Large intestine (tissue), 3 donors: ENCODE measurements around the gene ICAM4. TPM values are rescaled to one million over a fixed set of nuclear protein-coding genes. Genes with fewer than 3 reads are reported as not detected.

ENCODE experiments used
- DNase-seq, 2 donors: peaks; one replicate each; pipeline versions ENCODE4 v3.0.0 to v3.0.0-alpha.2; 2013
- H3K27ac ChIP-seq: one replicate; pipeline ENCODE4 v1.5.1; 2013; ENCODE audit warnings: low read length
- H3K27me3 ChIP-seq: 2 replicates; pipeline ENCODE4 v1.6.1; 2013; ENCODE audit warnings: low read length; ENCODE audit not compliant: control insufficient read depth, insufficient read depth
- H3K36me3 ChIP-seq: 2 replicates; pipeline ENCODE4 v1.6.1; 2013; ENCODE audit warnings: low read length; ENCODE audit not compliant: control insufficient read depth, insufficient read depth
- H3K4me1 ChIP-seq: one replicate; pipeline ENCODE4 v1.6.1; 2013; ENCODE audit warnings: low read length; ENCODE audit not compliant: control insufficient read depth, insufficient read depth
- H3K4me3 ChIP-seq: one replicate; pipeline ENCODE4 v1.5.1; 2013; ENCODE audit warnings: low read length
- H3K9me3 ChIP-seq: one replicate; pipeline ENCODE4 v1.6.1; 2013; ENCODE audit warnings: mild to moderate bottlenecking, low read depth, low read length, moderate library complexity; ENCODE audit not compliant: control insufficient read depth
- WGBS: methylation state at CpG from one replicate; pipeline ENCODE4 v1.1.5; 2013; ENCODE audit warnings: low lambda C conversion rate; ENCODE audit not compliant: insufficient coverage; 5-methylcytosine and 5-hydroxymethylcytosine counted together
- polyA plus RNA-seq: library from polyadenylated mRNA; unstranded; fragments of 120-200 nt; gene quantifications from one replicate; pipeline ENCODE4 v1.2.1, GENCODE V29; 2013

The ICAM4 gene
- polyA plus RNA-seq, 1 donor: 1.2 TPM

GRCh38 chr19:10268071-10268470 is 18.7 kb upstream of the ICAM4 start:
- Histone ChIP-seq H3K4me3 (no peak overlapping the region), H3K4me1 (peaks cover 16% of the 10 kb centered on the region), H3K27me3 (peaks cover 29% of the 10 kb centered on the region), H3K27ac (no peak overlapping the region), H3K36me3 (no peaks in the 10 kb centered on the region), H3K9me3 (peaks cover 6% of the 10 kb centered on the region)
- no CpG with 5 or more reads among the region's 6 CpGs for WGBS
- no peak for DNase-seq

- Histone ChIP-seq H3K4me3 (peak overlapping the region; percentile 71), H3K9me3 (peaks cover 6% of the 10 kb centered on the region), H3K4me1 (peaks cover 16% of the 10 kb centered on the region), H3K36me3 (peaks cover under 1% of the 10 kb centered on the region), H3K27me3 (peaks cover 29% of the 10 kb centered on the region), H3K27ac (peak overlapping the region; percentile 80)
- no CpG with 5 or more reads among the region's 59 CpGs for WGBS
- DNase-seq: peak; percentile 76 to 77
These were observed 17.2 kb upstream of the ICAM4 start for GRCh38 chr19:10269333-10270179.

- Histone ChIP-seq H3K4me1 (peaks cover 16% of the 10 kb centered on the region), H3K4me3 (peak overlapping the region; percentile 71), H3K9me3 (peaks cover 6% of the 10 kb centered on the region), H3K27me3 (peaks cover 29% of the 10 kb centered on the region), H3K36me3 (peaks cover 6% of the 10 kb centered on the region), H3K27ac (peak overlapping the region; percentile 80)
- WGBS: no CpG with 5 or more reads among the region's 37 CpGs
- DNase-seq: peak in 1 of 2 donors; percentile 65
These were observed 16.6 kb upstream of the ICAM4 start for GRCh38 chr19:10270180-10270615.

- H3K4me1 ChIP-seq: peaks cover 16% of the 10 kb centered on the region
- DNase-seq: peak; percentile 84 to 90
- H3K27ac ChIP-seq: peak within 1 kb of the TSS; percentile 80
- peaks cover 6% of the 10 kb centered on the region for H3K36me3 ChIP-seq
- H3K27me3 ChIP-seq: peaks cover 29% of the 10 kb centered on the region
- peaks cover 6% of the 10 kb centered on the region for H3K9me3 ChIP-seq
- peak within 1 kb of the TSS; percentile 71 for H3K4me3 ChIP-seq
- no CpG with 5 or more reads among the region's 51 CpGs for WGBS
These were observed 15.9 kb upstream of the ICAM4 start, which contains the start of gene ICAM1 for GRCh38 chr19:10270616-10271394. ICAM1 (plus strand) TSS chr19:10271120; CDS start chr19:10271160, 40 bp downstream.

- peaks cover 16% of the 10 kb centered on the region for H3K4me1 ChIP-seq
- peaks cover 6% of the 10 kb centered on the region for H3K36me3 ChIP-seq
- H3K27ac ChIP-seq: peak overlapping the region; percentile 80
- peaks cover 29% of the 10 kb centered on the region for H3K27me3 ChIP-seq
- DNase-seq: peak in 1 of 2 donors; percentile 40
- no CpG with 5 or more reads among the region's 12 CpGs for WGBS
- H3K9me3 ChIP-seq: peaks cover 6% of the 10 kb centered on the region
- peak overlapping the region; percentile 71 for H3K4me3 ChIP-seq
These were observed 15.1 kb upstream of the ICAM4 start for GRCh38 chr19:10271543-10272086.

GRCh38 chr19:10274589-10274988 is 12.2 kb upstream of the ICAM4 start:
- Histone ChIP-seq H3K36me3 (peaks cover 12% of the 10 kb centered on the region), H3K4me3 (no peak overlapping the region), H3K27me3 (peaks cover 30% of the 10 kb centered on the region), H3K4me1 (peaks cover 15% of the 10 kb centered on the region), H3K9me3 (peaks cover 6% of the 10 kb centered on the region), H3K27ac (no peak overlapping the region)
- WGBS: no CpG with 5 or more reads among the region's 10 CpGs
- peak in 1 of 2 donors; percentile 1 for DNase-seq

GRCh38 chr19:10277795-10278589 is 8.8 kb upstream of the ICAM4 start:
- H3K4me1 ChIP-seq: no peaks in the 10 kb centered on the region

GRCh38 chr19:10278935-10279334 is 7.8 kb upstream of the ICAM4 start:
- H3K27me3 ChIP-seq: peaks cover 2% of the 10 kb centered on the region
- no peak overlapping the region for H3K4me3 ChIP-seq
- no peak overlapping the region for H3K27ac ChIP-seq
- DNase-seq: no peak
- H3K36me3 ChIP-seq: peaks cover 16% of the 10 kb centered on the region
- no peaks in the 10 kb centered on the region for H3K4me1 ChIP-seq
- H3K9me3 ChIP-seq: no peaks in the 10 kb centered on the region
- WGBS: 100% methylated on average over 1 of the region's 1 CpG

More at GRCh38 chr19:10277795-10278589, 8.8 kb upstream of the ICAM4 start:
- Histone ChIP-seq H3K4me3 (no peak overlapping the region), H3K36me3 (peaks cover 12% of the 10 kb centered on the region), H3K9me3 (no peaks in the 10 kb centered on the region), H3K27me3 (peaks cover 2% of the 10 kb centered on the region), H3K27ac (no peak overlapping the region)
- 71% methylated on average over 1 of the region's 9 CpGs for WGBS
- no peak for DNase-seq

- Histone ChIP-seq H3K4me3 (no peak overlapping the region), H3K4me1 (no peaks in the 10 kb centered on the region), H3K9me3 (no peaks in the 10 kb centered on the region), H3K36me3 (peaks cover 20% of the 10 kb centered on the region), H3K27ac (no peak overlapping the region), H3K27me3 (peaks cover 2% of the 10 kb centered on the region)
- DNase-seq: no peak
- no CpG with 5 or more reads among the region's 5 CpGs for WGBS
These were observed 6.9 kb upstream of the ICAM4 start for GRCh38 chr19:10279737-10280442.
